GM04504 (cell line): Measurements from ENCODE around the gene TNFRSF14.
"Not testable (repeated sequence)": the region's sequence is repeated elsewhere in the genome, so short reads cannot be mapped to it uniquely, and the experiment has no call there.

ENCODE experiments used
- DNase-seq: peaks from one replicate; pipeline ENCODE4 v3.0.0-alpha.2; 2012; ENCODE audit warnings: low read depth

TNFRSF14 gene

GRCh38 chr1:2554621-2555387 lies 1.4 kb upstream of the TNFRSF14 start:
- DNase-seq: no peak

- DNase-seq: peak; percentile 13
Observed at GRCh38 chr1:2555634-2556276, 416 bp upstream of the TNFRSF14 start.

GRCh38 chr1:2556678-2557481 lies 709 bp downstream of the TNFRSF14 start:
- no peak for DNase-seq

- no peak for DNase-seq
Observed at GRCh38 chr1:2557482-2558400, 1.6 kb downstream of the TNFRSF14 start.

GRCh38 chr1:2558420-2558819 lies 2.2 kb downstream of the TNFRSF14 start:
- DNase-seq: no peak

GRCh38 chr1:2558861-2559260 lies 2.7 kb downstream of the TNFRSF14 start:
- DNase-seq: no peak

- no peak for DNase-seq
Observed at GRCh38 chr1:2559509-2560298, 3.5 kb downstream of the TNFRSF14 start.

- no peak for DNase-seq
Observed at GRCh38 chr1:2560299-2561073, 4.3 kb downstream of the TNFRSF14 start.

- DNase-seq: no peak
Observed at GRCh38 chr1:2561446-2561845, 5.3 kb downstream of the TNFRSF14 start.

GRCh38 chr1:2561898-2562895 lies 6.0 kb downstream of the TNFRSF14 start:
- no peak for DNase-seq

GRCh38 chr1:2563205-2563604 lies 7.0 kb downstream of the TNFRSF14 start:
- DNase-seq: no peak

- DNase-seq: no peak
Observed at GRCh38 chr1:2564006-2564814, 8.0 kb downstream of the TNFRSF14 start.

GRCh38 chr1:2564815-2565374 lies 8.7 kb downstream of the TNFRSF14 start:
- no peak for DNase-seq

- DNase-seq: no peak
Observed at GRCh38 chr1:2566101-2567045, 10.2 kb downstream of the TNFRSF14 start.

GRCh38 chr1:2567083-2567679 lies 11.0 kb downstream of the TNFRSF14 start:
- no peak for DNase-seq

- not testable (repeated sequence) for DNase-seq
Observed at GRCh38 chr1:2568187-2568816, 12.1 kb downstream of the TNFRSF14 start.
